ENCODE results near the gene MGLL.

- no peak for TF ChIP-seq REST (IDR thresholded peaks at IDR 0.05)
- no peak for TF ChIP-seq RAD21 (IDR thresholded peaks at IDR 0.05)
- no peak for TF ChIP-seq CTCF (IDR thresholded peaks at IDR 0.05; ENCODE audit: low read depth, low read length, missing input control)
- no peak for TF ChIP-seq SP1 (IDR thresholded peaks at IDR 0.05)
- no peak for TF ChIP-seq NR2F2 (IDR thresholded peaks at IDR 0.05)
- no peak for TF ChIP-seq JUND (IDR thresholded peaks at IDR 0.05)
- no peak for TF ChIP-seq ZBTB33 (IDR thresholded peaks at IDR 0.05)
- no peak for TF ChIP-seq ATF3 (IDR thresholded peaks at IDR 0.05)
- TF ChIP-seq GABPA (IDR thresholded peaks at IDR 0.05 in 1 of 2, conservative IDR thresholded peaks at IDR 0.05 in 1 of 2), result no peak
- TF ChIP-seq RXRA (IDR thresholded peaks at IDR 0.05), result no peak
- TF ChIP-seq YY1 (IDR thresholded peaks at IDR 0.05), result no peak
- no peak for TF ChIP-seq EGR1 (IDR thresholded peaks at IDR 0.05; ENCODE audit: low read depth in 2 of 2)
Observed at GRCh38 chr3:127750226-127751031, 71.9 kb downstream of the MGLL start.
